ENCODE data around the gene CRACR2A. TPM values are rescaled to one million over a fixed set of nuclear protein-coding genes. Genes with fewer than 3 reads are reported as not detected.
A peak's percentile ranks its signal among the peaks of the same experiment; 100 is the strongest.

Gene CRACR2A
- total and polyA plus RNA-seq, 7 experiments from 2014 or later, result 8.2 to 40.3 (median 31.4) TPM

- Mint-ChIP-seq H3K27ac (no peak overlapping the region), H3K36me3 (peaks cover 33 to 82% (median 59%) of the 10 kb centered on the region in 5 donors), H3K4me1 (peaks cover 17 to 39% (median 30%) of the 10 kb centered on the region in 7 donors), H3K4me3 (no peak overlapping the region), H3K9me3 (peaks cover 0 to 38% (median 12%) of the 10 kb centered on the region in 11 donors), H3K27me3 (no peaks in the 10 kb centered on the region)
- no peak for ATAC-seq
- intact Hi-C loops (cut with micrococcal nuclease), result no loop called here
- ChIA-PET POLR2A (no interaction called here), CTCF (no interaction called here)
- Histone ChIP-seq H3K36me3 (ENCODE audit: control insufficient read depth in 2 of 3, insufficient read depth in 3 of 3, low read length in 3 of 3) (peaks cover 0 to 37% (median 0%) of the 10 kb centered on the region in 3 experiments), H3K4me3 (ENCODE audit: low read length) (no peak overlapping the region), H3K4me1 (ENCODE audit: control insufficient read depth in 2 of 2, insufficient read depth in 2 of 2, low read length in 2 of 2) (peaks cover 0 to 4% of the 10 kb centered on the region in 2 donors), H3K9me3 (ENCODE audit: control insufficient read depth in 2 of 3, low read length in 3 of 3) (peaks cover 0 to 18% (median 0%) of the 10 kb centered on the region in 3 experiments), H3K27ac (ENCODE audit: low read depth, low read length) (no peak overlapping the region), H3K27me3 (ENCODE audit: control insufficient read depth in 2 of 2, insufficient read depth in 2 of 2, low read length in 2 of 2) (no peaks in the 10 kb centered on the region)
- DNase-seq, result no peak
These were observed 30.5 kb downstream of the CRACR2A start for GRCh38 chr12:3722368-3722767.

DNA sequence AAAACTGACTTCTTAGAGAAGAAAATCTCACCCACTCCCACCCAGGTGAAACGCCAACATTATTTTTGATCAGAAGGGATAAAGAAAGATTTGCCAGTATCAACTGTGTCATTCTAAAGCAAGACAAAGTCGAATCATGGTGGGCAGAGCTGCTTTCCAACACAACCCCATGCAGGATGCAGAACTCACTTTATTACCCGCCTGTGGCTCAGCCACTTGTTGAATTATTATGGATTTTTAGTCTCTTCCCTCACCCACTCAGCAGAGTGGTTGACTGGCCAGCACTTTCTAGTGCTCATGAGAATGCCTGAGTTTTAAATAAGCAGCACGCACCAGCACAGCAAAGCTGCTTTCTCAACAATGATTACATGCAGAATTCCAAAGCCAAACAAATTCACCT, 32.1 kb downstream of the CRACR2A start:
- Mint-ChIP-seq H3K4me3 (no peak overlapping the region), H3K27ac (no peak overlapping the region), H3K4me1 (peaks cover 12 to 35% (median 29%) of the 10 kb centered on the region in 7 donors), H3K9me3 (peaks cover 0 to 38% (median 12%) of the 10 kb centered on the region in 11 donors), H3K36me3 (peaks cover 37 to 85% (median 66%) of the 10 kb centered on the region in 5 donors), H3K27me3 (no peaks in the 10 kb centered on the region)
- peaks cover 0 to 18% (median 0%) of the 10 kb centered on the region in 3 experiments for H3K9me3 ChIP-seq (ENCODE audit: control insufficient read depth in 2 of 3, low read length in 3 of 3)
- H3K4me3 ChIP-seq (ENCODE audit: low read length), result no peak overlapping the region
- CTCF ChIA-PET, result no interaction called here
- H3K36me3 ChIP-seq (ENCODE audit: control insufficient read depth in 2 of 3, insufficient read depth in 3 of 3, low read length in 3 of 3), result peaks cover 0 to 37% (median 0%) of the 10 kb centered on the region in 3 experiments
- intact Hi-C loops (cut with micrococcal nuclease), result no loop called here
- POLR2A ChIA-PET, result no interaction called here
- DNase-seq (no peak), ATAC-seq (no peak)
- H3K27ac ChIP-seq (ENCODE audit: low read depth, low read length), result no peak overlapping the region
- no peaks in the 10 kb centered on the region for H3K4me1 ChIP-seq (ENCODE audit: control insufficient read depth in 2 of 2, insufficient read depth in 2 of 2, low read length in 2 of 2)
- no peaks in the 10 kb centered on the region for H3K27me3 ChIP-seq (ENCODE audit: control insufficient read depth in 2 of 2, insufficient read depth in 2 of 2, low read length in 2 of 2)

GRCh38 chr12:3718100-3718499, 34.8 kb downstream of the CRACR2A start:
- ChIA-PET POLR2A (no interaction called here), CTCF (no interaction called here)
- peaks cover 0 to 24% (median 10%) of the 10 kb centered on the region in 11 donors for H3K9me3 Mint-ChIP-seq
- H3K9me3 ChIP-seq (ENCODE audit: control insufficient read depth in 2 of 3, low read length in 3 of 3), result peaks cover 0 to 10% (median 0%) of the 10 kb centered on the region in 3 experiments
- peaks cover 29 to 62% (median 48%) of the 10 kb centered on the region in 5 donors for H3K36me3 Mint-ChIP-seq
- intact Hi-C loops (cut with micrococcal nuclease), result no loop called here
- no peak overlapping the region for H3K4me3 ChIP-seq (ENCODE audit: low read length)
- DNase-seq, result no peak
- peaks cover 21 to 43% (median 33%) of the 10 kb centered on the region in 7 donors for H3K4me1 Mint-ChIP-seq
- H3K27me3 ChIP-seq (ENCODE audit: control insufficient read depth in 2 of 2, insufficient read depth in 2 of 2, low read length in 2 of 2), result no peaks in the 10 kb centered on the region
- H3K4me1 ChIP-seq (ENCODE audit: control insufficient read depth in 2 of 2, insufficient read depth in 2 of 2, low read length in 2 of 2), result no peaks in the 10 kb centered on the region
- no peak overlapping the region for H3K27ac ChIP-seq (ENCODE audit: low read depth, low read length)
- H3K27ac Mint-ChIP-seq, result no peak overlapping the region
- no peak overlapping the region for H3K4me3 Mint-ChIP-seq
- peak; percentile 94 for ATAC-seq
- peaks cover 0 to 25% (median 4%) of the 10 kb centered on the region in 3 experiments for H3K36me3 ChIP-seq (ENCODE audit: control insufficient read depth in 2 of 3, insufficient read depth in 3 of 3, low read length in 3 of 3)
- no peaks in the 10 kb centered on the region for H3K27me3 Mint-ChIP-seq

GRCh38 chr12:3717283-3717898, 35.5 kb downstream of the CRACR2A start:
- Mint-ChIP-seq H3K4me1 (peaks cover 21 to 43% (median 33%) of the 10 kb centered on the region in 7 donors), H3K36me3 (peaks cover 23 to 62% (median 43%) of the 10 kb centered on the region in 5 donors), H3K9me3 (peaks cover 0 to 17% (median 4%) of the 10 kb centered on the region in 11 donors), H3K27me3 (no peaks in the 10 kb centered on the region), H3K4me3 (no peak overlapping the region), H3K27ac (no peak overlapping the region)
- ATAC-seq (no peak), DNase-seq (no peak)
- H3K4me3 ChIP-seq (ENCODE audit: low read length), result no peak overlapping the region
- CTCF ChIA-PET, result interaction anchor here (0.8 kb wide), 1 partner anchor 334 kb away, joined by 3 read pairs; no protein-coding TSS in a partner anchor
- H3K36me3 ChIP-seq (ENCODE audit: control insufficient read depth in 2 of 3, insufficient read depth in 3 of 3, low read length in 3 of 3), result peaks cover 0 to 28% (median 4%) of the 10 kb centered on the region in 3 experiments
- H3K9me3 ChIP-seq (ENCODE audit: control insufficient read depth in 2 of 3, low read length in 3 of 3), result peaks cover 0 to 3% (median 0%) of the 10 kb centered on the region in 3 experiments
- intact Hi-C loops (cut with micrococcal nuclease), result no loop called here
- H3K4me1 ChIP-seq (ENCODE audit: control insufficient read depth in 2 of 2, insufficient read depth in 2 of 2, low read length in 2 of 2), result no peaks in the 10 kb centered on the region
- no peak overlapping the region for H3K27ac ChIP-seq (ENCODE audit: low read depth, low read length)
- H3K27me3 ChIP-seq (ENCODE audit: control insufficient read depth in 2 of 2, insufficient read depth in 2 of 2, low read length in 2 of 2), result no peaks in the 10 kb centered on the region
- POLR2A ChIA-PET, result no interaction called here

DNA sequence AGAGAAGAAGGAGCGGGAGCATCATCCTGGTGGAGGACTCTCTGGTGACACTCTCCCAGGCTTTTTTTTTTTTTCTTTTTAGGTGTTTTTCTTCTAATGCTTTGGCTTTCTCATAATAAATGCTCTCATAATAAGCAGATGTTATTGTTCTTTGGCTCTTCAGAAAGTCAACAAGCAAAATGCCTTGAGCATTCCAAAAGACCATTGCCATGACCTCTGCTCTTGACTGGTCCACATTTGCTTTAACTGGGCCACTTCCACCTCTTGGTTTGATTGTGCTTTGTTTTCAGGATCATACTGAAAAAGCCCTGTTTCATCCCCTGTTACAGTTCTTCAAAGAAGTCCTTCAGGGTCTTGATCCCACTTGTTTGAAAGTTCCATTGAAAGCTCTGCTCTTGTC, 36.9 kb downstream of the CRACR2A start:
- intact Hi-C loops (cut with micrococcal nuclease), result no loop called here
- no peaks in the 10 kb centered on the region for H3K9me3 ChIP-seq (ENCODE audit: control insufficient read depth in 2 of 3, low read length in 3 of 3)
- no peaks in the 10 kb centered on the region for H3K27me3 ChIP-seq (ENCODE audit: control insufficient read depth in 2 of 2, insufficient read depth in 2 of 2, low read length in 2 of 2)
- DNase-seq (no peak), ATAC-seq (no peak)
- no peak overlapping the region for H3K4me3 ChIP-seq (ENCODE audit: low read length)
- Mint-ChIP-seq H3K4me1 (peaks cover 23 to 42% (median 31%) of the 10 kb centered on the region in 7 donors), H3K27ac (no peak overlapping the region), H3K9me3 (peaks cover 0 to 7% (median 0%) of the 10 kb centered on the region in 11 donors), H3K4me3 (peak overlapping the region in 1 of 10 donors; percentile 18), H3K27me3 (no peaks in the 10 kb centered on the region), H3K36me3 (peaks cover 20 to 60% (median 46%) of the 10 kb centered on the region in 5 donors)
- H3K36me3 ChIP-seq (ENCODE audit: control insufficient read depth in 2 of 3, insufficient read depth in 3 of 3, low read length in 3 of 3), result peaks cover 0 to 34% (median 4%) of the 10 kb centered on the region in 3 experiments
- CTCF ChIA-PET, result interaction anchor here (1.1 kb wide), 1 partner anchor 606 kb away, joined by 4 read pairs; no protein-coding TSS in a partner anchor
- no peaks in the 10 kb centered on the region for H3K4me1 ChIP-seq (ENCODE audit: control insufficient read depth in 2 of 2, insufficient read depth in 2 of 2, low read length in 2 of 2)
- H3K27ac ChIP-seq (ENCODE audit: low read depth, low read length), result no peak overlapping the region
- POLR2A ChIA-PET, result no interaction called here

DNA sequence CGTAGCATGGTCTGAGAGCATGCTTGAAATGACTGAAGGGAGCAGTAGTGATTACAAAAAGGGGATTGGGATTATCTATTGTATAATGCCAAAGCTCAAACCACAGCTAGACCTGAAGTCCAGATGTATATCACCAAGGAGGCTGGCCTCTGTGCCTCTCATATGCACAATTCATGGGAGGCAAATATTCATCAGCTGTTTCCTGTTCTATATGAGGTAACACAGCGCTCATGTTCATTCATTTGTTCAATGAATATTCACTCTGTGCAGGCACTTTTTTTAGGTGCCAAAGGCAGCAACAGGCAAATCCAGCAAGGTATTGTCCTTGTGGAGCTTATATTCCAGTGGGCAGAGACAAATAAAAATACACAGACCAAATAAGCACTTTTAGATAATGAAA, 39.0 kb downstream of the CRACR2A start:
- Histone ChIP-seq H3K36me3 (ENCODE audit: control insufficient read depth in 2 of 3, insufficient read depth in 3 of 3, low read length in 3 of 3) (peaks cover 0 to 30% (median 4%) of the 10 kb centered on the region in 3 experiments), H3K4me3 (ENCODE audit: low read length) (no peak overlapping the region), H3K9me3 (ENCODE audit: control insufficient read depth in 2 of 3, low read length in 3 of 3) (no peaks in the 10 kb centered on the region), H3K27ac (ENCODE audit: low read depth, low read length) (no peak overlapping the region), H3K4me1 (ENCODE audit: control insufficient read depth in 2 of 2, insufficient read depth in 2 of 2, low read length in 2 of 2) (no peaks in the 10 kb centered on the region), H3K27me3 (ENCODE audit: control insufficient read depth in 2 of 2, insufficient read depth in 2 of 2, low read length in 2 of 2) (no peaks in the 10 kb centered on the region)
- H3K36me3 Mint-ChIP-seq, result peaks cover 20 to 59% (median 32%) of the 10 kb centered on the region in 5 donors
- no peak overlapping the region for H3K4me3 Mint-ChIP-seq
- H3K9me3 Mint-ChIP-seq, result no peaks in the 10 kb centered on the region
- DNase-seq (no peak), ATAC-seq (no peak)
- ChIA-PET CTCF (no interaction called here), POLR2A (no interaction called here)
- H3K4me1 Mint-ChIP-seq, result peaks cover 19 to 34% (median 26%) of the 10 kb centered on the region in 7 donors
- intact Hi-C loops (cut with micrococcal nuclease), result no loop called here
- peak overlapping the region in 1 of 9 donors; percentile 9 for H3K27ac Mint-ChIP-seq
- no peaks in the 10 kb centered on the region for H3K27me3 Mint-ChIP-seq
